HG03135 (cell line): ENCODE measurements around the gene BHLHE23.

Experiments used
- ATAC-seq: cut with Tn5 transposase; IDR thresholded peaks from one replicate; pipeline ENCODE4 v1.9.1; 2021; ENCODE audit warnings: mild to moderate bottlenecking, moderate library complexity; ENCODE audit not compliant: unreplicated experiment

Gene BHLHE23

DNA sequence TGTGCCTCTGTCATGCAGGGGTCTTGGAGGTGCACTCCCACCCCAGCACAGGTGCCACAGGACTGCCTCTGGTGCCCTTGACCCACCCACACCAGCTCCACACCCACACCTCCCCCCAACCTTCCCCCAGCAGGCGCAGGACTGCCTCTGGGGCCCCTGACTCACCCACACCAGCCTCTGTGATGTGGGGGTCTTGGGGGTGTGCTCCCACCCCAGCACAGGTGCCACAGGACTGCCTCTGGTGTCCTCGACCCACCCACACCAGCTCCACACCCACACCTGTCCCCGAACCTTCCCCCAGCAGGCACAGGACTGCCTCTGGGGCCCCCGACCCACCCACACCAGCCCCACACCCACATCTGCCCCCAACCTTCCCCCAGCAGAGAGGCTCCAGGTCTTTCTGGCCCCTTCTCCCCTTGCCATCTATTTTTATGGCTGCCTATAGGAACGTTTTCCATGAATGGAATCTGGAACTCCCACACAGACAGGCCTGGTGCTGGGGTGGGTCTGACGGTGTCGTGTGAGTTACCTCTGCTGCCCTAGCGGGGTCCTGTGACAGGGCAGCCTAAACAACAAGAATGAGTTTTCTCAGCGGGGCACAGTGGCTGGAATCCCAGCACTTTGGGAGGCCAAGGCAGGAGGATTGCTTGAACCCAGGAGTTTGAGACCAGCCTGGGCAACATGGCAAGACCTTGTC is 30.8 kb downstream of the BHLHE23 start:
- ATAC-seq: no peak

DNA sequence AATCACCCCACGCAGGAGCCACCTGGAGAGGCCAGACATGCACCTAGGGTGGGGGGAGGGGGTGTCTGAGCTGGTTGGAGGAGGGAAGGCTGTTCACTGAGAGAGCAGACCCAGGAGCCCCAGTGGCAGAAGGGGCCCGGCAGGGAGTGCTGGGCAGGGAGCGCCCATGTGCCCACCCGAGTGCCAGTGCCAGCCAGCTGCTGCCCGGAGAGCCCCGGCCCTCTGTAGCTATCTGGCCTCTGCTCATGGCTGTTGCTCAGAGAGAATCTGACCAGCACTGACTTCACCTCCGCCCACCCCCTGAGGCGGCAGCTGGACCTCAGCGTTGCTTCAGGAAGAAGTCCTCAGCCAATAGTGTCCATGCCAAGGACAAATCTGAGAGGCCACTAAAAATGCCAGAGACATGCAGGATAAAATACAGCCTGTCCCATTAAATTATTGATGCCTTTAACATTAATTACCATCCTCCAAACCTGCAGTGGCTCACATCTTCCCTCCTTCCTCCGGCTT is 31.5 kb downstream of the BHLHE23 start:
- ATAC-seq: no peak

DNA sequence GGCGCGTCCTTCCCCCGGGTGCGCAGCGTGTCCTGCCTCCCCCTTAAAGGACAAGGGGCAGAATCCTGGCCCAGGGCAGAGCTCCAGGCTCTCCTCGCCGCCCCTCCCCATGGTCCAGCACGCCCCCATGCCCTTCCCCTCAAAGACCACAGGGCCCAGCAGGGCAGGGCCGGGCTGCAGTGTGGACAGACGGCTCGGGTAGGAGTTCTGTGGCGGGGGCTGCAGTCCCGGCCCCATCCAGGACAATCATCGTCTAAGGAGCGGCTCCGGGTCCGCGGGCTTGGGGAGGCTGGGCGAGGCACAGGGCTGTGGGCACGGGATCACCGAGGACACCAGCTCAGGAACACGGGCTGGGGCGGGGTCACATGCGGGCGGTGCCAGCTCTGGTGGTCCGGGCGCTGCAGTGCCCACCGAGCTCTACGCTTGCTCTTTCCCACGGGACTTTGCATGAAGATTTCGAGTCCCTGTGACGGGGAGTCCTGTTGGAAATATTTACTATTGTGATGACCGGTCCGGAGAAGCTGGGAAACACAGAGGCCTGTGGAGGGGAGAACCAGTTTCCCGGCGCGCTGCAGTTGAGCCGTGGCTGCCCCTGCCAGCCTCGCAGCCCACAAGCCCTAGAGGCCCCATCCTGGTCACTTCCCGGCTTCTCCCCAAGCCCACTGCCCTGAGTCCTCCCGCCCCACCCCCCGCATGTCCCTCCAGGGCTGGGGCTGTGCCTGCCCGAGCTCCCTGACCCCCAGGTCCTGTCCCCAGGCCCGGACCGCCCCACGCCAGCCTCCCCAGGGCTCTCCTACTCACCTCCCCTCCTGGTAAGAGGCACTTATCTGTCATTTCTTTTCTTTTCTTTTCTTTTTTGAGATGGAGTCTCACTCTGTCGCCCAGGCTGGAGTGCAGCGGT is 33.7 kb downstream of the BHLHE23 start:
- ATAC-seq: no peak

DNA sequence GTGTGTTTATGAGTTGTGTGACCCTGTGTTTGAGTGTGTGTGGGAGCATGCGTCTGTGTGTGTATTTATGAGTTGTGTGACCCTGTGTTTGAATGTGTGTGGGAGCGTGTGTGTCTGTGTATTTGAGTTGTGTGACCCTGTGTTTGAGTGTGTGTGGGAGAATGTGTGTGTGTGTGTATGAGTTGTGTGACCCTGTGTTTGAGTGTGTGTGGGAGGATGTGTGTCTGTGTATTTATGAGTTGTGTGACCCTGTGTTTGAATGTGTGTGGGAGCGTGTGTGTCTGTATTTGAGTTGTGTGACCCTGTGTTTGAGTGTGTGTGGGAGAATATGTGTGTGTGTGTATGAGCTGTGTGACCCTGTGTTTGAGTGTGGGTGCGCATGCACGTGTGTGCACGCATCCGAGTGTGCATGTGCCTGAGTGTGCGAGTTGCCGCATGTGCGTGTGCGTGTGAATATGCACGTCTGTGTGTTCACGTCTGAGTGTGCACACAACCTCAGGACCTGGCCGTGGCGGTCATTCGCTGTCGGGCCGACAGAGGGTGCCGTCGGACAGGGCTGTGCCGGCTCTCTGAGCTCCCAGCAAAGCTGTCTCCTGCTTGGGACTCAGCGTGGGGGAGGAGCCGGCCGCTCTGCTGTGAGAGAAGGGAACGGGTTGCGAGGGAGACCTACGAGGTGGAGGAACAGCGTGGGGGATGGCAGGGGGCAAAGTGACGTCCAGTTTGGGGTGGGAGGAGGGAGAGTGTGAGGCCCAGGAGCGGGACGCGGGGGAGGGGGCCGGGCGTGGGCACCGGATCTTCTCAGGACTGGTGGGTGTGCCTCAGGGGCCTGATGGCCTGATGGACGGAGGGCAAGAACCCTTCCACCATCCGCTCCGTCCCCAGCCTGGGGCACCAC is 34.6 kb downstream of the BHLHE23 start:
- ATAC-seq: no peak

DNA sequence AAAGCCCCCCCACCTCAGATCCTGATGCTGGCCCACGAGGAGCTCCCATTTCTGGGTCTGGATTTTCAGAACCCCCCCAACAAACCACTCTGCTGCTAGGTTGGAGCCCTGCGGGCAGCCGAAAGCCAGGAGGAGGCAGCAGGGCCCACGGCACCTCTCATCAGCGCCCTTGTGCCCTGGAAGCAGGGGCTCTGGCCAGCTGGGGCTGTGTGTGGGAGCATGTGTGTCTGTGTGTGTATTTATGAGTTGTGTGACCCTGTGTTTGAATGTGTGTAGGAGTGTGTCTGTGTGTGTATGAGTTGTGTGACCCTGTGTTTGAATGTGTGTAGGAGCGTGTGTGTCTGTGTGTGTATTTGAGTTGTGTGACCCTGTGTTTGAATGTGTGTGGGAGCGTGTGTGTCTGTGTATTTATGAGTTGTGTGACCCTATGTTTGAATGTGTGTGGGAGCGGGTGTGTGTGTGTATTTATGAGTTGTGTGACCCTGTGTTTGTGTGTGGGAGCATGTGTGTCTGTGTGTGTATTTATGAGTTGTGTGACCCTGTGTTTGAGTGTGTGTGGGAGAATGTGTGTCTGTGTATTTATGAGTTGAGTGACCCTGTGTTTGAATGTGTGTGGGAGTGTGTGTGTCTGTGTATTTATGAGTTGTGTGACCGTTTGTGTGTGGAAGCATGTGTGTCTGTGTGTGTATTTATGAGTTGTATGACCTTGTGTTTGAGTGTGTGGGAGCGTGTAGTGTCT is 35.4 kb downstream of the BHLHE23 start:
- ATAC-seq: no peak

DNA sequence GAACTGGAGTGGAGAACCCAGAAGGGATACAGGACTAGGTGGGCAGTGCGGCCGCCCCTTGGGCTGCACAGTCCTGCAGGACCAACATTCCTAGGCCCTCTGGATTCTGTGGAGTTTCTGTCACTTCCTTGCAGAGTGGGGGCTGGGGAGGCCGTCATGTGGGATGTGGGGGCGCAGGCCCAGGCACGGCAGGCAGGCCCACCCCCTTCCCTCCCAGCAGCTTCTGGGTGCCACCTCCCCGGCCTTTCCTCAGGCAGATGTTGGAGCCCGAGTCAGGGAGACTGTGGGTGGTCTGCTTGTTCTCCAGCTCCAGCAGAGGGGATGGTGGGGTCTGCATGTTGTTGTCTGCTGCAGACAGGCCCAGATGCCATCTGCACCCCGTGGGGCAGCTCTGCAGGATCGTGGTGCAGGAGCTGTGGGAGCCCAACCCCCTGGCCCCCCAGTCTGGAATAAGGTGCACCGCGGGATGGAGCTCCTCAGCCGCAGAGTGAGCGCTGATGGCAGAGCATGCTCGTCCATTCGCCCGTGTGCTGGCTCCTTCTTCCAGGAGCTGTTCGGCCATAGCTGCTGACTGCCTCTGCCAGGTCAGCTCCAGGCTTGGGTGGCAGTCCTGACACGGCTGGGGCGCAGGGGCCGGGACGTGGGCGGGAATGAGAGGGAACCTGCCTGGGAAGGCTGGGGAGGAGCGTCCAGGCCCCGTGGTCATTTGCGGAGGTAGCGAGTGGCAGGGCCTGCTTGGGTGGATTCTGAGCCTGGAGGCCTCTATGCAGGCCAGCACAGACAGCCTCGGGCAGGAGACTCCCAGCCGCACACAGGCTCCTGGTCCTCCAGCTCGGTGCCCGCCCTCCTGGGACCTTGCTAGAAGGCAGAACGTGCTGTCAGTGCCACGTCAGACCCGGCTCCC is 36.2 kb downstream of the BHLHE23 start:
- no peak for ATAC-seq

DNA sequence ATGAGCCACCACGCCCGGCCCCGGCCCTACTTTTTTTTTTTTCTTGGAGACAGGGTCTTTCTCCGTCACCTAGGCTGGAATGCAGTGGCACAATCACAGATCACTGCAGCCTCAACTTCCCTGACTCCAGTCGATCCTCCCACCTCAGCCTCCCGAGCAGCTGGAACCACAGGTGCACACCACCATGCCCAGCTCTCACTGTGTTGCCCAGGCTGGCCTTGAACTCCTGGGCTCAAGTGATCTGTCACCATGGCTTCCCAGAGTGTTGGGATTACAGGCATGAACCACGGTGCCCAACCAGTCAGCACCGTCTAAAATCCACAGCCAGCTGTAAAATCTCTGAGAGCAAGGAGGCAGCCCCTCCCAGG is 36.8 kb downstream of the BHLHE23 start:
- ATAC-seq: no peak

DNA sequence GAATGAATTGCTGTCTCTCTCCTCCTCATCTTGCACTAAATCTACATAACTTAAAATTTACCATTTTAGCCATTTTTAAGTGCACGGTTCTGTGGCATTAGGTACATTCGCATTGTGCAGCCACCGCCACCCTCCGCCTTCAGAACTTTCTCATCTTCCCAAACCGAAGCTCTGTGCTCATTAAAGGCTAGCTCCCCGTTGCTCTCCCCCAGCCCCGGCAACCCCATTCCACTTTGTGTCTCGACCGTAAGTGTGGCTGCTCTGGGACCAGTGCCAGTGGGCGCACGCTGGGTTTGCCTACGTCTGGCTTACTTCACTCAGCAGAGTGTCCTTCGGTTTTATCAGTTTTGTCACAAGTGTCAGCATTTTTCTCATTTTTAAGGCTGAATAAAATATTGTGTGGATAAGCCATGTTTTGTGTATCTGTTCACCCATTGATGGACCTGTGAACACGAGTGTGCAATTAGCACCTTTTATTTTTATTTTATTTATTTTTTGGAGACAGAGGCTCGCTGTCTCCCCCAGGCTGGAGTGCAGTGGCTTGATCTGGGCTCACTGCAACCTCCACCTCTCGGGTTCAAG is 37.5 kb downstream of the BHLHE23 start:
- no peak for ATAC-seq

DNA sequence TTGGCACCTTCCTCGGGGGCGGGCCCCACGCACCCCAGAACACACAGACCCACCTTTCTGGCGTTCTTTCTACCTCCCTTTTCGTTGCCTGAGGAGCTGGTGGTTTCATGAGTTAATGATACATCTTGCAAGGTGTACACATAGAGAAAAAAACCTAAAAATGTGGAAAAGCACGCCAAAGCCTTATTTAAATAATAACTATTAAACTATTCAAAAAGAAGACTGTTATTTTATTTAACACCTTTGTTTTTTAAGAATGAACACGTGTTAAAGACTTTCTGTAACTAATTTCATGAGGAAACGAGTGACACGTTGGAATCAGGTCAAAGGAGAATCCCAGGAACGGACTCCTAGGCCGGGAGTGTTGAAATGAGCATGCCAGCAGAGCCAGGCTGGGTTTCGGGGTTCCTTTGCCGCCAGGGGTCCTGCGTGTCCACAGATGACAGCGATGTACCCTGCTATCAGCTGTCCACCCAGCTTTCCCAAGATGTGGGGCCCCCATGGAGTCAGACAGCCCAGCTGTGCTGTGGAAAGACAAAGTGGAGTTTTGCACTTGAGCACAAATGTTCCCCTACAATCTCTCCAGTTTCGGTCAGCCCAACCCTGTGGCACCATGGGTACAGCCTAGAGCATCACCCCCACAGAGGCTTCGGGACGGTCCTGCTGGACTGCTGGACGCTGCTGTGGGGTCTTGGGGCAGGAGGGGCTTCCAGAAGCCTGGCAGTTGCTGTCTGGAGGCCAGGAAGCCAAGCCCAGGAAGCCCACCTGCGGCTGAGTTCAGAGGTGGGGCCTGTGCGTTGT is 38.2 kb downstream of the BHLHE23 start:
- no peak for ATAC-seq

DNA sequence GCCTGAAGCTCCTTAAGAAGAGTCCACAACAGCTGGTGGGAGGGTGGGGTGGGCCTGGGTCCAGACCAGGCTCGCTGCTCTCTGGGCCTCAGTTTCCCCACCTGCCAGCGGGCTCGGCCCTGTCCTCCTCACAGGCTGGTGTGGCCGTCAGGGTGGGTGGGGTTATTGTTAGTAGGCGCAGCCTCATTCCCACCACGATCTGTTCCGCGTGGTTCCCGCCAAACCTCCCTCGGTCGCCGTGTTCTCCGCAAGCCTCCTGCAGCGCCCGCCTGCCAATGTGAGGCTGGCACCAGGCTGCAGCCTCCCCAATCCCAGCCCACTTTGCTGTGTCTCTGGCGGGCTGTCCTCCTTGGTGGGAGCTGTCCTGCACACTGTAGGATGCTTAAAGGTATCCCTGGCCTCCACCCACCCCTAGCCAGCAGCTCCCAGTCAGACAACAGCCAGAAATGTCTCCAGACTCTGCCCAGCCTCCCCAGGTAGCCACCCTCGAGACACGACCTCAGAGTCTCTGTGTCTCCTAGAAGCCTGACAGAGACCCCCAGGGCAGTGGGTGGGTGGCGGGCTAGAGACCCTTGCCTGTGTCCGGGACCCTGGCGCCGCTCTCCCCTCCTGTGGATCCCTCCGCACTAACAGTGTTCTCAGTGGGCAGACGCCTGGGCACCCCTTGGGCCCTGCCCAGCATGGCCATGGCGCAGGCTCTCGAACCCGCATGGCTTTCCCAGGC is 39.0 kb downstream of the BHLHE23 start:
- ATAC-seq: no peak

DNA sequence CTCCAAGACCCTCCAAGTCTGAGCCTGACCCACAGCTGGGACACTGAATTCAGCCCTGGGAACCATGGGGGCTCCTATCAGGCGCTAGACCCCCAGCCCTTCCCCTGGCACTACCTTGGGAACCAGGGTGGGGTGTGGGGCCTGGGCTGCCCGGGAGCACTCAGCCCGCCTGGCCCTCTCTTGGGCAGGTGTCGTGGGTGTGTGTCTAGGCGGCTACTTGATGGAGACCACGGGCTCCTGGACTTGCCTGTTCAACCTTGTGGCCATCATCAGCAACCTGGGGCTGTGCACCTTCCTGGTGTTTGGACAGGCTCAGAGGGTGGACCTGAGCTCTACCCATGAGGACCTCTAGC is 39.6 kb downstream of the BHLHE23 start:
- no peak for ATAC-seq

DNA sequence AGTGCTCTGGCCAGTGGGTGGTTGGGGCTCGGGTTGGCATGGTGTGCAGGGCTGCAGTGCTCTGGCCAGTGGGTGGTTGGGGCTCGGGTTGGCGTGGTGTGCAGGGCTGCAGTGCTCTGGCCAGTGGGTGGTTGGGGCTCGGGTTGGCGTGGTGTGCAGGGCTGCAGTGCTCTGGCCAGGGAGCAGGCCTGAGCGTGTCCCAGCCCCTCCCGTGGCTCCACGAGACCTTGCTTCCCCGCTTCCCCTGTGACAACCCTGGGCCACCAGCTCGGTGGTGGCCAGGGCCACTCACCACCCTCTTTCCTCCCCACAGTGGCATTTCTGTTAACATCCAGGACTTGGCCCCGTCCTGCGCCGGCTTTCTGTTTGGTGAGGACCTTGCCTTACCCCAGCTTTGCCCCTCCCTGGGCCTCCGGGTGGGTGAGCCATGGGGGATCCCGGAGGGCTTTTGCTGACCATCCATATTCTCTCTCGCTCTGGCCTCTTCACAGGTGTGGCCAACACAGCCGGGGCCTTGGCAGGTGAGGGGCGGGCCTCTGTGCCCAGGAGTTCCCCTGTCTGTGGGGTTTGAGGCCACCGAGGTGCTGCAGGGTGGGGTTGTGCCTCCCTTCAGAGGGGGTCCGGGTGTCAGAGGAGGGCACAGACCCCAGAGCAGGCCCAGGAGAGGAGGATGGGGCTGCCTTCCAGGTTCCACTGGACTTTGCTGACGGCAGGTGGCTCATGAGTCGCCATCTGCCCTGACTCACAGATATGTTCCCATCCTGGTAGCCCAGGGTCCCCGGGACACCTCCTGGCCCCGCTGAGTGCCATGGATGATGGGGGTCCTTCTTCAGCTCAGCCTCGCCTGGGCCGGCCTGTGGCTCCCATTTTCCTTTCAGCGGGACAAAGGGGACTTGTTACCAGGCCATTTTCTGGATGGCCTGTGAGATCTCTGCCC is 40.3 kb downstream of the BHLHE23 start:
- ATAC-seq: no peak

DNA sequence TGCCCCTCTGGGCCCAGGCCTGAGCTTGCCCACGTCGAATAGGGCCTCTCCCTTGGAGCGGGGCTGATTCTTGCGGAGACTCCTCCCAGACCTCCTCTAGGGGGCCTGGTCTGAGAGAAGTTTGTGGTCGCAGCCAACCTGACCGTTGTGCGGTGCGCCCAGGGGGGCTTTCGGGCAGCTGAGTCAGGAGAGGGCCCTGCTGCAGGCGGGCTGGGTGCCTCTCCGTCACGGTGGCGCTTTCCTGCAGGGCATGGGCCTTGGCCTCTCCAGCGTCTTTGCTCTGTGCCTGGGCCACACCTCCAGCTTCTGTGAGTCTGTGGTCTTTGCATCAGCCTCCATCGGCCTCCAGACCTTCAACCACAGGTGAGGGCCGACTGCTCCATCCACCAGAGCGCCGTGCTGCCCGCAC is 41.4 kb downstream of the BHLHE23 start:
- ATAC-seq: no peak

DNA sequence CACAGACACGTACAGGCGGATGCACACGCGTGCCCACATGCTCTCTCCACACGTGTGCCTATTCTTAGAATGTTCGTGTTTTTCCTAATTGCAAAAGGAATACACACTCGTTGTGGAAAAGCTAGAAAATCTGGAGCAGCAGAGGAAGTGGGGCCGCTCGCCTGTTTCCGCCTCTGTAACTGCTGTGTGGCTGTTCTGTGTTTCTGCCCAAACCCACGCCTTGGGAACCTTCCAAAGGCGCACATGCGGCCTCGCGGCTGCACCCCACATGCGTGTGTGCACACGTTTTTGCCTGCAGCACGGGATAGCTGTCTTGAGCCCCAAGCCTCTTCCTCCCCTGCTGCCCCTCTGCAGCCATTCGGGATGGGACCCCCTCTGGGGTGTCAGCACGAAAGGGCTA is 42.1 kb downstream of the BHLHE23 start:
- no peak for ATAC-seq

DNA sequence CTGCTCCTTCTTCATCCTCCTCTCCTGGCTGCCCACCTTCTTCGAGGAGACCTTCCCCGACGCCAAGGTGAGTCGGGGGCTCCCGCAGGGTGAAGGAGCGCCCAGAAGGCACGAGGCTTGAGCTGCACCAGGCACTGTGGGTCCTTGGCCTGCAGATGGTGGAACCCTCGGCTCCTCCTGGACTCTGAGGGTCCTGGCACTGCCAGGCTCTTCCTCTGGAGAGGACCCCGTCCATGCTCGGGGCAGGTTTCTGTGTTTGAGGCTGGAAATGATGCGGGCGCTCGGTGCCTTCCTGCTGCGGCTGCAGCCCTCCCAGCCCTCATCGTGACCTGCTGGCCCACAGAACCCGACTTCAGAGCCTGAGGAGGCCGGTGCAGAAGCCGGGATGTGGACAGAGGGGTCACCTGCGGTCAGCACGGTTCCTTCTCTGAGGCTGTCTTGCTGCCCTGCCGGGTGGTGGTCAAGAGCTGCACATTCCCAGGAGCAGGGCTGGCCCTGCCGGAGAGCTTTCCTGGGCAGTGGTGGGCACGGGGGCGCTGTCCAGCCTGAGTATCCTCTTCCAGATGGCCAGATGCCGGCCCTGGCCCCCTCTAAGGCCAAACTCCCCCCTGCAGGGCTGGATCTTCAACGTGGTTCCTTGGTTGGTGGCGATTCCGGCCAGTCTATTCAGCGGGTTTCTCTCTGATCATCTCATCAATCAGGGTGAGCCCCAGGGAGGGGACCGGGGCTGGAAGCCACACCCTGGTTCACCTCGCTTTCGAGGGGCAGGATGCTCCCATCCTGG is 43.0 kb downstream of the BHLHE23 start:
- no peak for ATAC-seq
